Measurements from ENCODE around the gene PCOLCE2.

PCOLCE2 gene

DNA sequence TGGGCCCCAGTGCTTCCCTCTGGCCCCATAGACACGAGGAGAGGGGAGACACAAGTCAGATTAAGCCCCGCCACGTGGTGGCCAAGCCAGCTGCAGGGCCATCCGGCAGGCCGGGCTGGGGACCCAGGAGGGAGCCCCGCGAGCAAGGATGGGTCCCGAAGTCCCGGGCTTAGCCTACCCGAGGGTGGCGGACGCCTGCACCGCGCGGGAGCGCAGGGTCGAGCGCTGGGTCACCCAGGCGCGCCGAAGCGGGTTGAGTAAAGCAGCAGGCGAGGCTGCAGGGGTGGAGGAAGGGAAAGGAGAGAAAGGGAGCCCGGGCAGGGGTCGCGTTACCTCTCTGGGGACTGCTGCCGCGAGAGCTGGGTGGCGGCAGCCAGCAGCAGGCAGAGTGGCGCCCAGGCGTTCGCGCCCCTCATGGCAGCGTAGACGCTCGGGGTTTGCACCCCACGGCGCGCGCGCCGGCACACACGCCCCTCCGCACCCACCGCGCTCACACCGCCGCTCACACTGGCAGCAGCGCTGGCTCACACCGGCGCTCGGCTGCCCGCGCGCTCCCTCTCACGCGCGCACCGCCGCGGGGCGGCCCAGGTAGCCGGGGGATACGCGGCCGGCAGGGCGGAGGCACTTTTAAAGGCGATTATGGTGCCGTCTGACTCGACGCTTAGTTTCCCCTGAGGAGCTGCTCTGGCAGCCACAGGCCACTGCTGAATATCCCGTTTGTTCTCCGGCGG, at the start of gene PCOLCE2:
PCOLCE2 (minus strand) TSS at position 603 of the 731 bp plus-strand sequence; CDS start at position 416, 187 bp downstream.
- no peak for DNase-seq (ENCODE audit: low read depth)

DNA sequence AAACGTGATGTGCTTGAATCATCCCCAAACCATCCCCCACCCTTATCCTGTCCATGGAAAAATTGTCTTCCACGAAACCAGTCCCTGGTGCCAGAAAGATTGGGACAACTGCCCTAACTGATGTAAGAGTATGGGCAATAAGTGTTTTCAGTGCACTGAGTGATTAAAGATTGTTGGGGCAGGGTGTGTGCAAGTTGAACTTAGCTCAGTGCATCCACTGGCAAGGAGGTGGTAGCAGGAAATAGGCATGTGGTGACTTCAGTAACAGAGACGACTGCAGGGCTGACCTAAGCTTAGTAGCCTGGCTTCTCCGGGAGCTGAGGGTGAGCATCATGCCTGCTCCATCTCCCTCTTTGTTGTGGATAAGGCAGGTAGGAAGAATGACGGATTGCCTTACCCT, 47.1 kb upstream of the PCOLCE2 start:
- no peak for DNase-seq (ENCODE audit: low read depth)

DNA sequence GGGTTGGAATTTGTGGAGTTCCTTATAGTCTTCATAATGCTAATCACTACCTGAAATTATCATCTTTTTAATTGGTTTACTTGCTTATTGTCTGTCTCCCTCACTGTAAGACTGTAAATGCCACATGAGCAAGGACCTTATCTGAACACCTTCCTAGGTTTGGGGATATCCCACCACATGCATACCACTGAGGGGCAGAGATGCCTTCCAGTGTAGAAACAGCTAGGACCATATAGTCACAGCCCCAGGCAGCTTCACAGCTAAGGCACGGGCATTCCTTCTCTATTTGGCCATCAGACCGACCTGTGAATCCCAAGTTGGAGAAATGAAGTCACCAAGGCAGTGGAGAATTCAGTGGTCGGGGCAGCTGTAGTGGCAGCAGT, 46.0 kb upstream of the PCOLCE2 start:
- no peak for DNase-seq (ENCODE audit: low read depth)

DNA sequence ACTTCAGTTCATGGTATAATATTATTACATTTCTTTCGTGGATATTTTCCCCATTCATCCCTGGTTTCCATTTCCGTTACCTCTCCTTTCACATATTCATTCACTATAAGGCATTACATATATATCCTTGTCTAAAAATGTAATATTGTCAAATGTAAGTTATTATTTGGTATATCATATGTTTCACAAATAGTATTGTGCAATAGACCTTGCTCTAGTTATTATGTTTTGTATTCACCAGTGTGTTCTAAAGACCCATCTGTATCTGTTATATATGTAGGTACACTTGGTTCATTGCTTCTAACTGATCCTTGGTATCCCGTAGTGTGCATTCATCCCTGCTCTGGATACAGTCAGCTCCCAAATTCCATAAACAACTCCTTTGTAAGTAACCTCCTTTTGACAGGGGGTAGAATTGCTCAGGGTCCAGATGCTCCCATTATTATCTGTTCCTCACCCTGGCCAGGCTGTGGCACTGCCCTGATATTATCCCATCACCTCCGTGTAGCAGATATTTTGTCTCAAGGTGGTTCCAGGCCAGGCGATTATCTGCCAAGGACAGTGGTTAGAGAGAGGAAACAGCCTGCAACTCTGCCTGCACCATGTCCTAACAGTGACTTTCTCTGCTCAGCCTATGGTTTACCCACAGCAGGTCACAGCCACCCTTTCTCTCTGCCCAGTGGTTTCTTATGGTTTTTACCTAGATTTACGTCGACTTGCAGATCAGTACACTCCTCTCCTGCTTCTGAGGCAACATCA, 45.4 kb upstream of the PCOLCE2 start:
- DNase-seq (ENCODE audit: low read depth) = no peak

- DNase-seq (ENCODE audit: low read depth) = no peak
These were observed 42.3 kb upstream of the PCOLCE2 start for GRCh38 chr3:142931222-142931621.

GRCh38 chr3:142930463-142930862, 41.6 kb upstream of the PCOLCE2 start:
- no peak for DNase-seq (ENCODE audit: low read depth)

DNA sequence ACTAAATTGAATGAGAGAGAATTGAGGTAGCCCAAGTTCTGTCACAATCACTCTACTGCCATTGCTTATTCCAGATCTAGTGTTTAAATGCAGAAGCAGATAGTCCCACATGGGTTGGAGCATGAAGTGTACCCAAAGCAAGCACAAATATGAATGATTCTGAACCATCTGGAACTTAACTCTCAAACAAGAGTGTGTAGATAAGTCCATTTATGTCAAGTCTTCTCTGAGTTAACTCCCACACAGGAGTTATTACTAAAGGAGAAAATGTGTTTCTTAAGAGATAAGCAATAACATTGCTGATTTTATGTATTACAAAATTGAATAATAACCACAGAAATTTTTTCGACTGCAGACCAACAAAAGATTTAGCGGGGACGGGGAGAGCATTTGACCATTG, 41.0 kb upstream of the PCOLCE2 start:
- DNase-seq (ENCODE audit: low read depth) = no peak

DNA sequence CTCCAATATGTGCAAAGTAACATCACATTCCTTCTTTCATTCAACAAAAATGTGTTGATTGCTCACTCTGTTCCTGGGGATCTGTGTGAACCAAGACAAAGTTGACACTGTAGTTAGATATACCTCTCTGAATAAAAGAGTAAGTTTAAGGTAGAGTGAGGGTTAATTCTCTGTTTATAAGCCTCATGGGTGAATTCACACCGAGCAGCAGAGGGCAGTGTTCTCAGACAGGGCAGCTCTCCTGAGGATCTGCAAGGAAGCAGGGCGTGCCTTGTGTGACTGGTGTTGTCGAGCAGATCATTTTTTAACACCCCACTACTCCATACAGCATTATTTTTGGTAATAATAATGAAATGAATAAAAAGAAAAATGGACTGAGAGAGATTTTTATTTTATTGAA, 40.2 kb upstream of the PCOLCE2 start:
- DNase-seq (ENCODE audit: low read depth) = no peak

- DNase-seq (ENCODE audit: low read depth) = no peak
These were observed 37.6 kb upstream of the PCOLCE2 start for GRCh38 chr3:142926368-142926944.

- DNase-seq (ENCODE audit: low read depth) = no peak
These were observed 36.3 kb upstream of the PCOLCE2 start for GRCh38 chr3:142925140-142925539.

- DNase-seq (ENCODE audit: low read depth) = no peak
These were observed 34.8 kb upstream of the PCOLCE2 start for GRCh38 chr3:142923694-142924093.

DNA sequence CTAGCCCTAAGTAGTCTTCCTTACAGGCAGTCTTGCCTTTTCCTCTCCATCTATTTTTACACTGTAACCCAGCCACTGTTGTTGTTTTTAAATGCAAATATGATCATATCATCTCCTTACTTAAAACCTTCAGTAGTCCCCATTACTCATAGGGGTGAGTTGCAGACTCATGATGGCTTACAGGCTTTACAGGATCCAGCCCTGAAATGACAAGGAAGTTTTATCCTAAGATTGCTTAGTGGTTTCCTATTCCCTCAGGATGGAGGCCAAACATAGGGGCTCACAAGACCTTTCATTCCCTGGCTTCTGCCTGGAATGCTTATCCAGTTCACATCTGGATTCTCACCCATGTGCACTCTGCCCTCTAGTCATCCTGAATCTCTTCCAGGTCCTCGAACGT, 27.7 kb upstream of the PCOLCE2 start:
- no peak for DNase-seq (ENCODE audit: low read depth)

DNA sequence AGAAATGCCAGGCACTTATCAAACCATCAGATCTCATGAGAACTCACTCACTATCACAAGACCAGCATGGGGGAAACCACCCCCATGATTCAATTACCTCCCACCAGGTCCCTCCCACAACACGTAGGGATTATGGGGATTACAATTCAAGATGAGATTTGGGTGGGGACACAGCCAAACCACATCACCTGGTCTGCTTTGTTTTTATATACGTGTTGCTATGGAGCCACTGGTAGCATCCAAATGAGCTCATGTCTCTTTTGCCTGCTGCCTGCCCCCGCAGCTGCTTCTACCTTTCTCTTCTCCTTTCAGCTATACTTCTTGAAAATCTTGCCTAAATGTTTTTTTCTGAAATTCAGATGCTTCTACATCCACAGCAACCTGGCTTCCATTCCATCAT, 26.8 kb upstream of the PCOLCE2 start:
- DNase-seq (ENCODE audit: low read depth) = no peak

GRCh38 chr3:142914286-142914811, 25.5 kb upstream of the PCOLCE2 start:
- no peak for DNase-seq (ENCODE audit: low read depth)

DNA sequence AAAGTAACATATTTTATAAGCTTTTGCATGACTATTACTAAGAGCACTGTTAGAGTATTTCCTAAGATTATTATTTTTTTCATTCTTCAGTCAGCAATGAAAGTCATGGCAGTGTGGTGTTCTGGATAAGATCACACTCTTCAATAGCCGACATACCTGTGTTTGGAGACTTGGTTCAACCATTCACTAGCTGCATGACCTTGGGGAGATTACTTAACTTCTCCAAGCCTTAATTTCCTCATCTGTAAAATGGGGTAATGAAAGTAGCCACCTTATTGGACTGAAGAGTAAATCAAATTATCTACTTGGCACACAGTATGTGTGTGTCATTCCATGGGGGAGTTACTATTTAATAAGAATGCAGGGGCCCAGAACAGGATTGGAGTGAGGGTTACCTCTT, 24.5 kb upstream of the PCOLCE2 start:
- DNase-seq (ENCODE audit: low read depth) = no peak

DNA sequence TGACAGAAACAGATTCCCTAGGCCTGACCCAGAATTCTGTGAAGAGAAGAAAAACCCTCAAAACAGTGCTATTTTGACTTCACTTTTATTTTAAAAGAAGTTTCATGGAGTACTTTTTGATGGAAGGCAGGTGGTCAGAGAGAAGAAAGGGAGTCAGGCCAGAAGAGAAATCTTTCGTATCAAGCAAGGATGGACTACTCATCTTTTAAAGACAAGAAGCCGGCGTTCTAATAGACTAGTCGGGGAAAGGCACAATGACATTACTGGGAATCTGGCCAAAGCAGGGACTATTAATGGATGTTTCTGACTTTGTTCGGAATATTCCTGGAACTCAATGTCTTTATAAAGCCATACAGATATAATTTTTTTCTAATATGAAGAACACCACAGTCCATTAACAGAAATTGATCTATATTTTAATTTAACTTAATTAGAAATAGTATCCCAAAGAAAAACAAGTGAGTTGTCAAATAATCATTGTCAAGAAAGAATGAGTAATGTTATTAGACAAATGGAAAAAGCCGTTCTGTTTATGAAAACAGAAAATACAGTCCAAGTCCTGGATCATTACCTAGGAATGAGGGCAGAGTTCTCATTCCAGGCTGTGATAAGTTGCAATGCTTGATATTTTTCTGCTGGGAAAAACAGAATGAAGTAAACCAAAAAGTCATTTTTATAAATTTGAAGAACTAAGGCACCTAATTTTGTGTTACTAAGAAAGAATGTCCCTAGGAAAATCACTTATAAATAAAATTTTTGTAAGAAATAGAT, 23.7 kb upstream of the PCOLCE2 start:
- no peak for DNase-seq (ENCODE audit: low read depth)

GRCh38 chr3:142910280-142910679, 21.4 kb upstream of the PCOLCE2 start:
- DNase-seq (ENCODE audit: low read depth) = no peak

DNA sequence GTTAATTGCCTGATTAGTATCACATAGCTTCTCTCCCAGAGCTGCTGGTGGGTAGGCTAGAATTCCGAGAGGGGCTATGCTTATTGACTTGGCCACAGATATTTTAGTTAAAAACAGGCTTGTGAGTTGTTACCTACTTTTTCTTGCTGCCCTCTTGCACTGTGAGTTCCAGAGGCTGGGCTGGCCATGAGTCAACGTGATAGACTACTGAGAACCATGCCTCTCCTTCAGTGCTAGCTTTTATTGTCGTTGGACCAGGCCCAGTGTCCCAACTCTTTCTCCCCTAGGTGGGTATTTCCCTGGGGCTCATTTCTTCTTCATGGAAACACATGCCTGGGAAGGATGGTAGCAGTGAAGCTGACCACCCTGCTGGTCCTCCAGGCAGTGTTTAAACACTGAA, 20.4 kb upstream of the PCOLCE2 start:
- no peak for DNase-seq (ENCODE audit: low read depth)

- DNase-seq (ENCODE audit: low read depth) = no peak
These were observed 19.1 kb upstream of the PCOLCE2 start for GRCh38 chr3:142907996-142908395.

DNA sequence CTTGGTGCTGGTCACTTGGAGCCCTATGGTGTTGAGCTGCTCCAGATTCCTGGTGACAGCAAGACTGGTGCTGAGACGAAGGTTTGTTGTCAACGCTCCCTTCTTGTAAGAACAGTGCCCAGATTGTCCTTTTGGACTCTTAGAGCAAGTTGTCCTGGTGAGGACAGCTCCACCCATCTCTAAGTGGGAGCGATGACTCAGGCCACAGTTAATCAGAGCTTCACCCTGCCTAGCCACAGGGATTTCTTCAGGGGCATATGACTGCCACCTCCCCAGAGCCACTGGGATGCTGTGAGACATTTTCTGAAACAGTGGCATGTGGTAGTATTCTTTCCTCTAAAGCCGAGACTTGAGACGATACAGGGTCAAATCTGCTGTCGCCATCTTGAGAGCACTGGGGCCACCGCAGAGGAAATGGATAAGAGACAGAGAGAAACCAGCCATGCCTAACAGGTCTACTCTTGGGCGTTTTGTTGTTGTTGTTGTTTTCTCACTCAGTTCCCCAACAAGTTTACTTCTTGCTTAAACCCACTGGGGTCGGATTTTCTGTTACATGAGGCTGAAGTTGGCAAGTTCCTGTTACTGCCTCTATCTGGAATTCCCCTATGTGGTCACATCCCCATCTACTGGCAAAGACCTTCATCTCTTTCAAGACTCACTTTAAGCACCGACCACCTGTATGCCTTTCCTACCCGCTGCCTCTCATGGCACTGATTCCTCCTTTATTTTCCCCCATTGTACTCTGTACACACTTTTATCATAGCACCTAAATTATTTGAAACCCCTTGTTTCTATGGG, 16.0 kb upstream of the PCOLCE2 start:
- DNase-seq (ENCODE audit: low read depth) = no peak

DNA sequence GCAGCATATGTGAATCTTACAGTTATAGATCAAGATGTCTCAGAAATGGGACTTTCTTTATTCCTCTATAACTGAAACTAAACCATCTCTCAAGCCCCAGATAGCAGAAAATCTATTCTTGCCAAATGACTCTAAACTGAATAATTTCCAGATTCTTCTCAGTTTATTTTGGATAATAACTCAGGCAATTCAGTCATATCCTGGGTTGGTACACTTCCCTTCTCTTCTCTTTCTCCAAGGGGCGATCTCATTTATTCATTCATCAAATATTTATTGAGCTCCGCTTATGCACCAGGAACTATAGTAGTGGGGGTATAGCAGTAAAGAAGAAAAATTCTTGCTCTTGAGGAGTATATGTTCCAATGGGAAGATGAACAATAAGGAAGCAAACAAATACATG, 13.5 kb upstream of the PCOLCE2 start:
- DNase-seq (ENCODE audit: low read depth) = no peak
